B cell (primary cell): ENCODE measurements around the gene SERPINE3. TPM values are rescaled to one million over a fixed set of nuclear protein-coding genes. Genes with fewer than 3 reads are reported as not detected.
A peak's percentile ranks its signal among the peaks of the same experiment; 100 is the strongest.

ENCODE experiments used
- ATAC-seq: fragments of 200-7000 bp; cut with Tn5 transposase; one replicate; pipeline ENCODE4 v1.10.0; 2021; ENCODE audit warnings: low read depth, mild to moderate bottlenecking, moderate number of reproducible peaks, moderate library complexity
- CTCF ChIA-PET: fragments of 350-600 bp; sonication (Branson Sonifier 250); formaldehyde crosslinking; loops from one replicate; lab custom pipeline; 2021; ENCODE audit warnings: antibody characterized with exemption, inconsistent platforms; lab: Charles Lee
- POLR2A ChIA-PET: fragments of 350-600 bp; sonication (Branson Sonifier 250); formaldehyde crosslinking; loops from one replicate; lab custom pipeline; 2021; ENCODE audit warnings: antibody characterized with exemption; lab: Charles Lee
- DNase-seq: peaks from one replicate; pipeline ENCODE4 v3.0.0; 2013
- H2AFZ ChIP-seq: 2 replicates; pipeline ENCODE4 v1.6.1; 2012; ENCODE audit warnings: mild to moderate bottlenecking, low read depth, low read length; ENCODE audit not compliant: insufficient read depth, poor library complexity, severe bottlenecking
- H3K27ac ChIP-seq, 2 donors: 1 replicate in 1 of 2; 2 replicates in 1 of 2; pipeline ENCODE4 v1.5.1; 2012 to 2013; ENCODE audit warnings: low read length in 2 of 2, mild to moderate bottlenecking in 2 of 2, moderate library complexity in 1 of 2
- H3K27me3 ChIP-seq, 4 experiments: fragments of 200-600 bp in 1 of 4; sonication (generic) in 1 of 4; replicated peaks in 1 of 4; 1 replicate in 2 of 4; 2 replicates in 2 of 4; pipeline versions ENCODE4 v1.6.1 to v1.7.0; 2013 to 2016; ENCODE audit warnings: low read length in 3 of 4, mild to moderate bottlenecking in 2 of 4, mixed read lengths in 1 of 4, moderate library complexity in 1 of 4; ENCODE audit not compliant: insufficient read depth in 4 of 4, control insufficient read depth in 3 of 4; ENCODE audit errors: control extremely low read depth in 1 of 4
- H3K36me3 ChIP-seq, 2 experiments: replicated peaks in 1 of 2; 1 replicate in 1 of 2; 2 replicates in 1 of 2; pipeline versions ENCODE4 v1.6.1 to v1.7.1; 2013; ENCODE audit warnings: low read length in 1 of 2; ENCODE audit not compliant: insufficient read depth in 2 of 2, control insufficient read depth in 1 of 2; ENCODE audit errors: control extremely low read depth in 1 of 2, extremely low read depth in 1 of 2
- H3K4me1 ChIP-seq, 2 donors: fragments of 200-600 bp in 1 of 2; sonication (generic) in 1 of 2; 1 replicate in 1 of 2; 2 replicates in 1 of 2; pipeline versions ENCODE4 v1.5.1 to v1.6.1; 2013 to 2017; ENCODE audit warnings: low read length in 2 of 2; ENCODE audit not compliant: control insufficient read depth in 2 of 2, insufficient read depth in 2 of 2
- H3K4me2 ChIP-seq: replicated peaks from 2 replicates; pipeline ENCODE3; 2012; ENCODE audit warnings: mild to moderate bottlenecking, low read depth, low read length; ENCODE audit not compliant: poor library complexity, severe bottlenecking
- H3K4me3 ChIP-seq, 5 experiments: fragments of 200-600 bp in 1 of 5; sonication (generic) in 1 of 5; 1 replicate in 3 of 5; 2 replicates in 2 of 5; pipeline versions ENCODE4 v1.5.1 to v1.7.0; 2011 to 2016; ENCODE audit warnings: low read length in 4 of 5, mild to moderate bottlenecking in 4 of 5, low read depth in 2 of 5, control low read depth in 1 of 5, moderate library complexity in 1 of 5; ENCODE audit not compliant: insufficient read depth in 1 of 5; ENCODE audit errors: control extremely low read depth in 1 of 5, extremely low read depth in 1 of 5
- H3K79me2 ChIP-seq: fragments of 200-600 bp; sonication (generic); one replicate; pipeline ENCODE4 v1.6.0; 2016; ENCODE audit warnings: low read length; ENCODE audit not compliant: control insufficient read depth, insufficient read depth
- H3K9ac ChIP-seq: fragments of 200-600 bp; sonication (generic); 2 replicates; pipeline ENCODE4 v1.6.1; 2017; ENCODE audit warnings: mild to moderate bottlenecking, low read length, moderate library complexity
- H3K9me3 ChIP-seq, 3 donors: one replicate each; pipeline versions ENCODE4 v1.6.1 to v1.7.1; 2013; ENCODE audit warnings: low read length in 2 of 3; ENCODE audit not compliant: control insufficient read depth in 2 of 3, insufficient read depth in 1 of 3; ENCODE audit errors: control extremely low read depth in 1 of 3
- H4K20me1 ChIP-seq: 2 replicates; pipeline ENCODE4 v1.6.0; 2012; ENCODE audit warnings: mild to moderate bottlenecking, low read length; ENCODE audit not compliant: insufficient read depth, control insufficient read depth, poor library complexity, severe bottlenecking
- H3K27ac Mint-ChIP-seq: one replicate; pipeline ENCODE4 v1.8.0; 2021; ENCODE audit warnings: mixed read lengths
- H3K27me3 Mint-ChIP-seq: one replicate; pipeline ENCODE4 v1.8.0; 2021; ENCODE audit warnings: mixed read lengths
- H3K4me1 Mint-ChIP-seq: one replicate; pipeline ENCODE4 v1.8.0; 2021; ENCODE audit warnings: mixed read lengths
- H3K4me3 Mint-ChIP-seq: one replicate; pipeline ENCODE4 v1.8.0; 2021; ENCODE audit warnings: mixed read lengths
- H3K9me3 Mint-ChIP-seq: one replicate; pipeline ENCODE4 v1.8.0; 2022; ENCODE audit warnings: mixed read lengths; ENCODE audit not compliant: insufficient read depth
- EZH2 ChIP-seq: IDR thresholded peaks from 2 replicates; pipeline ENCODE4 v1.6.1; 2012; ENCODE audit warnings: borderline replicate concordance, low read depth, mild to moderate bottlenecking, moderate library complexity, low read length; ENCODE audit not compliant: insufficient read depth, poor library complexity, severe bottlenecking
- WGBS: methylation state at CpG from one replicate; pipeline ENCODE4 v1.1.5; 2013; ENCODE audit warnings: missing lambda C conversion rate; ENCODE audit not compliant: insufficient coverage; 5-methylcytosine and 5-hydroxymethylcytosine counted together
- intact Hi-C: fragments of 100-400 bp; cut with micrococcal nuclease; formaldehyde crosslinking; loops from one replicate; pipeline ENCODE4 v1.10.0; 2022
- polyA plus RNA-seq: library from polyadenylated mRNA; depleted of rRNA; stranded (reverse); fragments of >200 nt; gene quantifications from 2 replicates; pipeline ENCODE4 v1.2.3, GENCODE V29; 2012
- total RNA-seq, 2 donors: library from RNA; stranded (reverse); fragments of 120-200 nt in 1 of 2; gene quantifications; 1 replicate in 1 of 2; 2 replicates in 1 of 2; pipeline versions ENCODE4 v1.2.3 to v1.2.4, GENCODE V29; 2013 to 2022
- TF ChIP-seq, protein P1 (sequence below): fragments of 200-600 bp; IDR thresholded peaks from one replicate; pipeline ENCODE4 v1.8.0; 2022; ENCODE audit warnings: antibody characterized with exemption, mild to moderate bottlenecking

The SERPINE3 gene
- total and polyA plus RNA-seq, 2 donors (not counting 1 experiment from before 2014, with no cell fraction given), result not detected

DNA sequence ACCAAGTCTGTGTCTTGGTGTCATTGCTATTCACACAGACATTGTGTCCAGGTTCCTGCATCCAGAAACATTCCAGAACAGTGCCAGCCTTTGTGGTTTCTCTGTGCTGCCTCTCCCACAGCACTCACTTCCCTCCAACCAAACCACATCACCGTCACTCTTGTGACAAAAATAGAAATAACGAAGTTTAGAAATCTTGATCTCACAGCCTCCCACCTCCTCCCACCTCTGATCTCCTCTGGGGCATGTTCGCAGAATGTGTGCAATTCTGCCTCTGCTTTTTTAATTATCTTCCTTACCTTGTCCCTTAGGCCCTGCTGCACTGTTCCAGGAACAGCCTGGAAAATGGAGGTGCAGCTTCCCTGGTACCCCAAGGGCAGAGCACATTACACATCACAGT lies 8.7 kb upstream of the SERPINE3 start:
- DNase-seq (no peak), ATAC-seq (no peak)
- peaks cover 13% of the 10 kb centered on the region for H3K4me1 Mint-ChIP-seq
- Histone ChIP-seq H2AFZ (no peak overlapping the region), H3K4me2 (no peak overlapping the region), H3K36me3 (no peaks in the 10 kb centered on the region), H4K20me1 (no peaks in the 10 kb centered on the region), H3K27ac (no peak overlapping the region), H3K4me3 (no peak overlapping the region), H3K4me1 (peaks cover 8 to 16% of the 10 kb centered on the region in 2 donors), H3K9ac (no peak overlapping the region), H3K79me2 (no peaks in the 10 kb centered on the region), H3K27me3 (no peaks in the 10 kb centered on the region), H3K9me3 (no peaks in the 10 kb centered on the region)
- H3K9me3 Mint-ChIP-seq, result no peaks in the 10 kb centered on the region
- CTCF ChIA-PET, result interaction anchor here (0.6 to 1.1 kb wide), 2 partner anchors 16 to 46 kb away, joined by 3 to 4 read pairs; no protein-coding TSS in a partner anchor
- intact Hi-C loops, result no loop called here
- WGBS, result 5% methylated on average over 3 of the region's 3 CpGs
- TF ChIP-seq, protein P1, sequence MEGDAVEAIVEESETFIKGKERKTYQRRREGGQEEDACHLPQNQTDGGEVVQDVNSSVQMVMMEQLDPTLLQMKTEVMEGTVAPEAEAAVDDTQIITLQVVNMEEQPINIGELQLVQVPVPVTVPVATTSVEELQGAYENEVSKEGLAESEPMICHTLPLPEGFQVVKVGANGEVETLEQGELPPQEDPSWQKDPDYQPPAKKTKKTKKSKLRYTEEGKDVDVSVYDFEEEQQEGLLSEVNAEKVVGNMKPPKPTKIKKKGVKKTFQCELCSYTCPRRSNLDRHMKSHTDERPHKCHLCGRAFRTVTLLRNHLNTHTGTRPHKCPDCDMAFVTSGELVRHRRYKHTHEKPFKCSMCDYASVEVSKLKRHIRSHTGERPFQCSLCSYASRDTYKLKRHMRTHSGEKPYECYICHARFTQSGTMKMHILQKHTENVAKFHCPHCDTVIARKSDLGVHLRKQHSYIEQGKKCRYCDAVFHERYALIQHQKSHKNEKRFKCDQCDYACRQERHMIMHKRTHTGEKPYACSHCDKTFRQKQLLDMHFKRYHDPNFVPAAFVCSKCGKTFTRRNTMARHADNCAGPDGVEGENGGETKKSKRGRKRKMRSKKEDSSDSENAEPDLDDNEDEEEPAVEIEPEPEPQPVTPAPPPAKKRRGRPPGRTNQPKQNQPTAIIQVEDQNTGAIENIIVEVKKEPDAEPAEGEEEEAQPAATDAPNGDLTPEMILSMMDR, result no peak
- no peak for TF ChIP-seq EZH2
- no peak overlapping the region for H3K4me3 Mint-ChIP-seq
- POLR2A ChIA-PET, result interaction anchor here (0.7 kb wide), 1 partner anchor 490 kb away, joined by 4 read pairs; no protein-coding TSS in a partner anchor
- no peak overlapping the region for H3K27ac Mint-ChIP-seq
- H3K27me3 Mint-ChIP-seq, result no peaks in the 10 kb centered on the region

DNA sequence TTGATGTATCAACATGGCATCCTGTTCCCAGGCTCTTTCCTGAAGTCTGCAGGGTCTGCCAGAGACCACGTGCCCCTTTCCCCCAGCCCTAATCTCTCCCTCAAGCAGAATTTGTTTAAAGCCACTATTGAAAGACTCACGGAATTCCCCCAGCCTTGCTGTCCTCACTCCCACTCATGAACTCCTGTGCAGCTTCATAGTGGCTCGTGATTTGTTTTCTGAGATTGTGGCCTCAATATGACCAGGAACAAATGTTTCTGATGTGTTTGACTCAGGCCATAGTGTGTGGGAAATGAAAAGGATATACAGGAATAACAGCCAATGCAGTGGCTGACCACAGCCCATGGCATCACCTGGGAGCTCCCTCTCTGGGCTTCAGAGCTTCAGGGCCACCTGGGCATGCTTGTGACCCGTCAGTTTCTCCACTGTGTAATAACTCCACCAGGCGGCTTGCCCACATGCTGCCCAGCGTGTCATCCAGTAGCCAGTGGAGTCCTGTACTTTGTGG lies 8.1 kb upstream of the SERPINE3 start:
- Histone ChIP-seq H2AFZ (no peak overlapping the region), H3K4me3 (no peak overlapping the region), H3K79me2 (no peaks in the 10 kb centered on the region), H3K36me3 (no peaks in the 10 kb centered on the region), H3K27ac (no peak overlapping the region), H3K27me3 (no peaks in the 10 kb centered on the region), H3K9ac (no peak overlapping the region), H4K20me1 (no peaks in the 10 kb centered on the region), H3K9me3 (no peaks in the 10 kb centered on the region), H3K4me2 (no peak overlapping the region), H3K4me1 (peaks cover 8 to 16% of the 10 kb centered on the region in 2 donors)
- Mint-ChIP-seq H3K4me3 (peak overlapping the region; percentile 12), H3K27ac (no peak overlapping the region), H3K4me1 (peaks cover 12% of the 10 kb centered on the region), H3K27me3 (no peaks in the 10 kb centered on the region), H3K9me3 (no peaks in the 10 kb centered on the region)
- TF ChIP-seq EZH2, result no peak
- TF ChIP-seq, protein P1, result no peak
- ATAC-seq (no peak), DNase-seq (no peak)
- ChIA-PET CTCF (interaction anchor here (0.6 to 1.1 kb wide), 2 partner anchors 16 to 45 kb away, joined by 3 to 4 read pairs; no protein-coding TSS in a partner anchor), POLR2A (interaction anchor here (0.6 kb wide), 1 partner anchor 431 kb away, joined by 7 read pairs; no protein-coding TSS in a partner anchor)
- intact Hi-C loops, result no loop called here
- WGBS, result 20% methylated on average over 1 of the region's 6 CpGs
